Caco-2 (cell line): Measurements from ENCODE around the gene CAND2. TPM values are rescaled to one million over a fixed set of nuclear protein-coding genes. Genes with fewer than 3 reads are reported as not detected.
"Not testable (repeated sequence)": the region's sequence is repeated elsewhere in the genome, so short reads cannot be mapped to it uniquely, and the experiment has no call there.

ENCODE experiments used
- BruUV-seq: library from RNA; stranded (reverse); fragments of 400-500 nt; replicated peaks from 2 replicates; lab custom pipeline; 2021; lab: Mats Ljungman, UMichigan
- CTCF ChIA-PET: fragments of 300-600 bp; sonication (Branson Sonifier 250); formaldehyde crosslinking; loops from one replicate; lab custom pipeline; 2022; ENCODE audit warnings: antibody characterized with exemption; lab: Charles Lee
- POLR2A ChIA-PET: fragments of 300-600 bp; sonication (Branson Sonifier 250); formaldehyde crosslinking; loops from one replicate; lab custom pipeline; 2022; ENCODE audit warnings: antibody characterized with exemption; lab: Charles Lee
- DNase-seq, 2 experiments: peaks; one replicate each; pipeline versions ENCODE4 v3.0.0 to v3.0.0-alpha.2; 2020 to 2022
- H3K27me3 ChIP-seq: replicated peaks from 2 replicates; pipeline ENCODE4 v1.6.0; 2011; ENCODE audit warnings: low read length; ENCODE audit not compliant: control insufficient read depth, insufficient read depth
- H3K36me3 ChIP-seq: 2 replicates; pipeline ENCODE4 v1.5.1; 2011; ENCODE audit warnings: low read length; ENCODE audit not compliant: control insufficient read depth, insufficient read depth
- H3K4me1 ChIP-seq: fragments of 250-450 bp; sonication (Bioruptor Pico); 2 replicates; pipeline ENCODE4 v1.5.1; 2020; ENCODE audit warnings: mild to moderate bottlenecking
- H3K4me3 ChIP-seq: 2 replicates; pipeline ENCODE4 v1.5.1; 2011; ENCODE audit warnings: low read depth, mild to moderate bottlenecking, control low read depth, low read length
- H3K9me3 ChIP-seq: fragments of 250-450 bp; sonication (Bioruptor Pico); 2 replicates; pipeline ENCODE4 v1.5.1; 2020; ENCODE audit warnings: mild to moderate bottlenecking, moderate library complexity
- H3K27ac Mint-ChIP-seq: one replicate; pipeline ENCODE4 v1.8.0; 2022; ENCODE audit warnings: mixed read lengths; ENCODE audit not compliant: unreplicated experiment
- H3K27me3 Mint-ChIP-seq: one replicate; pipeline ENCODE4 v1.8.0; 2022; ENCODE audit warnings: mixed read lengths; ENCODE audit not compliant: insufficient read depth, unreplicated experiment
- H3K36me3 Mint-ChIP-seq: one replicate; pipeline ENCODE4 v1.8.0; 2022; ENCODE audit warnings: mild to moderate bottlenecking, mixed read lengths; ENCODE audit not compliant: insufficient read depth, unreplicated experiment
- H3K4me1 Mint-ChIP-seq: one replicate; pipeline ENCODE4 v1.8.0; 2022; ENCODE audit warnings: low read depth, mixed read lengths; ENCODE audit not compliant: unreplicated experiment
- H3K4me3 Mint-ChIP-seq: one replicate; pipeline ENCODE4 v1.8.0; 2022; ENCODE audit warnings: mild to moderate bottlenecking, moderate library complexity, mixed read lengths; ENCODE audit not compliant: unreplicated experiment
- H3K9me3 Mint-ChIP-seq: one replicate; pipeline ENCODE4 v1.8.0; 2022; ENCODE audit warnings: mixed read lengths; ENCODE audit not compliant: unreplicated experiment
- CTCF ChIP-seq, 2 experiments: fragments of 200-600 bp in 1 of 2; IDR thresholded peaks; 1 replicate in 1 of 2; 2 replicates in 1 of 2; pipeline versions ENCODE4 v1.5.1 to v1.8.0; 2011 to 2022; ENCODE audit warnings: antibody characterized with exemption in 1 of 2, control low read depth in 1 of 2, inconsistent platforms in 1 of 2, low read depth in 1 of 2, low read length in 1 of 2, mild to moderate bottlenecking in 1 of 2, moderate library complexity in 1 of 2; ENCODE audit not compliant: insufficient read depth in 1 of 2, severe bottlenecking in 1 of 2, unreplicated experiment in 1 of 2
- intact Hi-C: fragments of 100-400 bp; cut with micrococcal nuclease; formaldehyde crosslinking; loops from one replicate; pipeline ENCODE4 v1.10.0; 2022; ENCODE audit not compliant: unreplicated experiment
- total RNA-seq: library from RNA; stranded (reverse); gene quantifications from 2 replicates; pipeline ENCODE4 v1.2.3, GENCODE V29; 2022

The CAND2 gene
- total RNA-seq, 1 experiment from 2014 or later: not detected

GRCh38 chr3:12837295-12837986 lies 41.0 kb downstream of the CAND2 start:
- Histone ChIP-seq H3K4me1 (peaks cover 7% of the 10 kb centered on the region), H3K27me3 (no peaks in the 10 kb centered on the region), H3K9me3 (no peaks in the 10 kb centered on the region), H3K36me3 (peaks cover 18% of the 10 kb centered on the region), H3K4me3 (no peak overlapping the region)
- no peak for DNase-seq
- Mint-ChIP-seq H3K27ac (no peak overlapping the region), H3K4me3 (peak overlapping the region; percentile 93), H3K9me3 (no peaks in the 10 kb centered on the region), H3K36me3 (peaks cover 94% of the 10 kb centered on the region), H3K27me3 (no peaks in the 10 kb centered on the region), H3K4me1 (no peaks in the 10 kb centered on the region)
- CTCF ChIA-PET: interaction anchor here (1.2 kb wide), 1 partner anchor 27 kb away, joined by 3 read pairs; no protein-coding TSS in a partner anchor
- TF ChIP-seq CTCF (IDR thresholded peaks at IDR 0.05; ENCODE audit: insufficient read depth in 1 of 2, low read depth in 1 of 2, low read length in 1 of 2, severe bottlenecking in 1 of 2, unreplicated experiment in 1 of 2): no peak
- POLR2A ChIA-PET: interaction anchor here (0.6 kb wide), 1 partner anchor 1156 kb away, joined by 3 read pairs; no protein-coding TSS in a partner anchor
- intact Hi-C loops: no loop called here
- BruUV-seq: no TSS peak

GRCh38 chr3:12838179-12838965 lies 41.9 kb downstream of the CAND2 start:
- peak overlapping the region; percentile 28 for H3K27ac Mint-ChIP-seq
- ChIA-PET POLR2A (interaction anchor here (0.6 kb wide), 1 partner anchor 1157 kb away, joined by 3 read pairs; no protein-coding TSS in a partner anchor), CTCF (interaction anchor here (1.2 kb wide), 1 partner anchor 28 kb away, joined by 3 read pairs; no protein-coding TSS in a partner anchor)
- H3K4me3 Mint-ChIP-seq: peak overlapping the region; percentile 93
- Histone ChIP-seq H3K36me3 (peaks cover 16% of the 10 kb centered on the region), H3K4me1 (peaks cover 7% of the 10 kb centered on the region), H3K27me3 (no peaks in the 10 kb centered on the region), H3K9me3 (no peaks in the 10 kb centered on the region), H3K4me3 (no peak overlapping the region)
- BruUV-seq: no TSS peak
- DNase-seq: no peak
- H3K36me3 Mint-ChIP-seq: peaks cover 84% of the 10 kb centered on the region
- intact Hi-C loops: no loop called here
- H3K9me3 Mint-ChIP-seq: no peaks in the 10 kb centered on the region
- TF ChIP-seq CTCF (IDR thresholded peaks at IDR 0.05; ENCODE audit: insufficient read depth in 1 of 2, low read depth in 1 of 2, low read length in 1 of 2, severe bottlenecking in 1 of 2, unreplicated experiment in 1 of 2): no peak
- no peaks in the 10 kb centered on the region for H3K4me1 Mint-ChIP-seq
- no peaks in the 10 kb centered on the region for H3K27me3 Mint-ChIP-seq

- peaks cover 13% of the 10 kb centered on the region for H3K36me3 ChIP-seq
- H3K4me1 Mint-ChIP-seq: no peaks in the 10 kb centered on the region
- H3K36me3 Mint-ChIP-seq: peaks cover 75% of the 10 kb centered on the region
- no TSS peak for BruUV-seq
- H3K9me3 Mint-ChIP-seq: peaks cover under 1% of the 10 kb centered on the region
- H3K9me3 ChIP-seq: no peaks in the 10 kb centered on the region
- DNase-seq: no peak
- H3K4me1 ChIP-seq: peaks cover 7% of the 10 kb centered on the region
- H3K4me3 ChIP-seq: 0 out of 2 replicates have a peak overlapping the region, but pooled peaks have one; percentile 0
- intact Hi-C loops: no loop called here
- TF ChIP-seq CTCF (IDR thresholded peaks at IDR 0.05; ENCODE audit: insufficient read depth in 1 of 2, low read depth in 1 of 2, low read length in 1 of 2, severe bottlenecking in 1 of 2, unreplicated experiment in 1 of 2): no peak
- ChIA-PET POLR2A (no interaction called here), CTCF (no interaction called here)
- H3K27ac Mint-ChIP-seq: peak overlapping the region; percentile 100
- peak overlapping the region; percentile 93 for H3K4me3 Mint-ChIP-seq
- H3K27me3 Mint-ChIP-seq: no peaks in the 10 kb centered on the region
- no peaks in the 10 kb centered on the region for H3K27me3 ChIP-seq
These were observed 42.9 kb downstream of the CAND2 start for GRCh38 chr3:12839156-12839946.

GRCh38 chr3:12840148-12840547 lies 43.7 kb downstream of the CAND2 start:
- H3K27me3 ChIP-seq, H3K9me3 ChIP-seq, H3K27me3 Mint-ChIP-seq, BruUV-seq, H3K4me1 ChIP-seq, H3K9me3 Mint-ChIP-seq, intact Hi-C loops, H3K4me1 Mint-ChIP-seq, DNase-seq, POLR2A ChIA-PET: not testable (repeated sequence)
- Mint-ChIP-seq H3K36me3 (peaks cover 67% of the 10 kb centered on the region), H3K4me3 (peak overlapping the region; percentile 93), H3K27ac (peak overlapping the region; percentile 100)
- peaks cover 13% of the 10 kb centered on the region for H3K36me3 ChIP-seq
- CTCF ChIA-PET: interaction anchor here (0.6 kb wide), 1 partner anchor 992 kb away, joined by 4 read pairs; no protein-coding TSS in a partner anchor
- H3K4me3 ChIP-seq: peak overlapping the region; percentile 84
